Spleen (tissue), 11 donors: ENCODE data around the gene EEF1AKMT3. TPM values are rescaled to one million over a fixed set of nuclear protein-coding genes. Genes with fewer than 3 reads are reported as not detected.

Experiments
- DNase-seq: peaks from one replicate; pipeline ENCODE4 v3.0.0-alpha.2; 2020
- H3K27ac ChIP-seq, 8 donors: fragments of 200-600 bp; sonication (generic) in 7 of 8; 1 replicate in 4 of 8; 2 replicates in 4 of 8; pipeline versions ENCODE4 v1.5.0 to v1.8.0; 2016 to 2021; ENCODE audit warnings: inconsistent platforms in 4 of 8, mild to moderate bottlenecking in 4 of 8, moderate library complexity in 1 of 8
- H3K27me3 ChIP-seq, 7 donors: fragments of 200-600 bp; sonication (generic) in 6 of 7; replicated peaks in 1 of 7; 1 replicate in 4 of 7; 2 replicates in 3 of 7; pipeline versions ENCODE4 v1.5.0 to v1.8.0; 2016 to 2021; ENCODE audit warnings: inconsistent platforms in 3 of 7, mild to moderate bottlenecking in 1 of 7
- H3K36me3 ChIP-seq, 6 donors: fragments of 200-600 bp; sonication (generic) in 5 of 6; 1 replicate in 4 of 6; 2 replicates in 2 of 6; pipeline versions ENCODE4 v1.5.0 to v1.8.0; 2016 to 2021; ENCODE audit warnings: inconsistent platforms in 2 of 6
- H3K4me1 ChIP-seq, 6 donors: fragments of 200-600 bp; sonication (generic) in 5 of 6; 1 replicate in 3 of 6; 2 replicates in 3 of 6; pipeline versions ENCODE4 v1.5.0 to v1.8.0; 2016 to 2021; ENCODE audit warnings: inconsistent platforms in 3 of 6
- H3K4me3 ChIP-seq, 8 donors: fragments of 200-600 bp; sonication (generic) in 7 of 8; 1 replicate in 4 of 8; 2 replicates in 4 of 8; pipeline versions ENCODE4 v1.5.0 to v1.8.0; 2016 to 2021; ENCODE audit warnings: inconsistent platforms in 4 of 8, mild to moderate bottlenecking in 4 of 8, moderate library complexity in 2 of 8
- H3K9me3 ChIP-seq, 8 donors: fragments of 200-600 bp; sonication (generic) in 7 of 8; 1 replicate in 4 of 8; 2 replicates in 4 of 8; pipeline versions ENCODE4 v1.5.0 to v1.8.0; 2016 to 2021; ENCODE audit warnings: inconsistent platforms in 4 of 8
- POLR2A ChIP-seq, 3 donors: fragments of 450-650 bp; IDR thresholded peaks; one replicate each; pipeline ENCODE4 v1.5.1; 2017; ENCODE audit warnings: antibody characterized with exemption in 3 of 3, mild to moderate bottlenecking in 1 of 3
- POLR2AphosphoS5 ChIP-seq, 3 donors: sonication (generic); formaldehyde crosslinking; IDR thresholded peaks; one replicate each; pipeline ENCODE4 v1.5.1; 2017; ENCODE audit warnings: antibody characterized with exemption in 3 of 3
- WGBS, 5 donors: extraction: QIAGEN DNeasy Blood & Tissue Kit in 3 of 5; methylation state at CpG; one replicate each; pipeline versions ENCODE4 v1.1.5 to v1.1.7; 2013 to 2018; 5-methylcytosine and 5-hydroxymethylcytosine counted together
- intact Hi-C: fragments of 100-400 bp; cut with DNase I; formaldehyde crosslinking; loops from one replicate; pipeline ENCODE4 v1.15.0; 2023; ENCODE audit warnings: low total_unique reads
- polyA plus RNA-seq, 3 donors: library from polyadenylated mRNA; stranded (reverse); fragments of 200-250 nt; gene quantifications; one replicate each; pipeline ENCODE4 v1.2.1, GENCODE V29; 2013
- total RNA-seq, 7 donors: library from RNA; depleted of rRNA in 3 of 7; stranded (reverse); fragments of >200 nt in 3 of 7; fragmentation: NEBNext Ultra II Directional in 4 of 7; extraction: Animal tissue kit (Norgen Biotek cat#: 25700) in 4 of 7; gene quantifications; one replicate each; pipeline versions ENCODE4 v1.1.0 to v1.2.1, GENCODE V29; 2016 to 2021
- TF ChIP-seq, protein P1 (sequence below), 11 experiments: fragments of 200-600 bp in 7 of 11; fragments of 450-650 bp in 4 of 11; sonication (generic) in 4 of 11; IDR thresholded peaks in 8 of 11; conservative IDR thresholded peaks in 3 of 11; 1 replicate in 7 of 11; 2 replicates in 4 of 11; pipeline versions ENCODE4 v1.4.0 to v1.8.0; 2016 to 2021; ENCODE audit warnings: antibody characterized with exemption in 11 of 11, inconsistent platforms in 4 of 11, mild to moderate bottlenecking in 1 of 11
- donor health status: healthy with polysubstance abuse.
- donor health status: DM: no; HTN: no; CAD: no; lungs with moderate emphysema.
- donor health status: DM: no; HTN: no; CAD: no.
- donor health status: Bipolar disorder and iron deficiency.
- donor health status: healthy.
- donor health status: DM: no; HTN: no; CAD: no.
- donor health status: DM: yes; HTN: yes; CAD: no.

The EEF1AKMT3 gene
- total and polyA plus RNA-seq, 10 donors: 1.2 to 9.5 (median 4.4) TPM

- H3K36me3 ChIP-seq: peaks cover 0 to 96% (median 46%) of the 10 kb centered on the region in 6 donors
- no peaks in the 10 kb centered on the region for H3K27me3 ChIP-seq
- H3K27ac ChIP-seq: no peak overlapping the region
- H3K4me3 ChIP-seq: no peak overlapping the region
- no peaks in the 10 kb centered on the region for H3K9me3 ChIP-seq
- no peak for TF ChIP-seq POLR2A (IDR thresholded peaks at IDR 0.05)
- TF ChIP-seq POLR2AphosphoS5 (IDR thresholded peaks at IDR 0.05): peak in 1 of 3 donors; percentile 43
- TF ChIP-seq, protein P1, sequence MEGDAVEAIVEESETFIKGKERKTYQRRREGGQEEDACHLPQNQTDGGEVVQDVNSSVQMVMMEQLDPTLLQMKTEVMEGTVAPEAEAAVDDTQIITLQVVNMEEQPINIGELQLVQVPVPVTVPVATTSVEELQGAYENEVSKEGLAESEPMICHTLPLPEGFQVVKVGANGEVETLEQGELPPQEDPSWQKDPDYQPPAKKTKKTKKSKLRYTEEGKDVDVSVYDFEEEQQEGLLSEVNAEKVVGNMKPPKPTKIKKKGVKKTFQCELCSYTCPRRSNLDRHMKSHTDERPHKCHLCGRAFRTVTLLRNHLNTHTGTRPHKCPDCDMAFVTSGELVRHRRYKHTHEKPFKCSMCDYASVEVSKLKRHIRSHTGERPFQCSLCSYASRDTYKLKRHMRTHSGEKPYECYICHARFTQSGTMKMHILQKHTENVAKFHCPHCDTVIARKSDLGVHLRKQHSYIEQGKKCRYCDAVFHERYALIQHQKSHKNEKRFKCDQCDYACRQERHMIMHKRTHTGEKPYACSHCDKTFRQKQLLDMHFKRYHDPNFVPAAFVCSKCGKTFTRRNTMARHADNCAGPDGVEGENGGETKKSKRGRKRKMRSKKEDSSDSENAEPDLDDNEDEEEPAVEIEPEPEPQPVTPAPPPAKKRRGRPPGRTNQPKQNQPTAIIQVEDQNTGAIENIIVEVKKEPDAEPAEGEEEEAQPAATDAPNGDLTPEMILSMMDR (IDR thresholded peaks at IDR 0.05 in 8 of 11, conservative IDR thresholded peaks at IDR 0.05 in 3 of 11): no peak
- WGBS, 5 donors: 95 to 96% (median 96%) methylated on average over 7 to 9 of the region's 9 CpGs
- intact Hi-C loops: loop anchor here (10.0 kb wide), 1 partner anchor 98 kb away; no protein-coding TSS in a partner anchor
- H3K4me1 ChIP-seq: no peaks in the 10 kb centered on the region
- DNase-seq: no peak
These were observed 34.9 kb downstream of the EEF1AKMT3 start for GRCh38 chr12:57807285-57807684.

- no peak overlapping the region for H3K4me3 ChIP-seq
- H3K27ac ChIP-seq: no peak overlapping the region
- no peaks in the 10 kb centered on the region for H3K4me1 ChIP-seq
- H3K27me3 ChIP-seq: no peaks in the 10 kb centered on the region
- intact Hi-C loops: loop anchor here (10.0 kb wide), 1 partner anchor 96 kb away; no protein-coding TSS in a partner anchor
- no peaks in the 10 kb centered on the region for H3K9me3 ChIP-seq
- WGBS, 5 donors: 90 to 98% (median 94%) methylated on average over 5 of the region's 5 CpGs
- no peak for DNase-seq
- TF ChIP-seq POLR2AphosphoS5 (IDR thresholded peaks at IDR 0.05) (no peak), POLR2A (IDR thresholded peaks at IDR 0.05) (no peak)
- TF ChIP-seq, protein P1 (IDR thresholded peaks at IDR 0.05 in 8 of 11, conservative IDR thresholded peaks at IDR 0.05 in 3 of 11): no peak
- H3K36me3 ChIP-seq: peaks cover 0 to 91% (median 40%) of the 10 kb centered on the region in 6 donors
These were observed 35.9 kb downstream of the EEF1AKMT3 start for GRCh38 chr12:57808351-57808750.

GRCh38 chr12:57809425-57809824, 37.0 kb downstream of the EEF1AKMT3 start:
- intact Hi-C loops: loop anchor here (10.0 kb wide), 1 partner anchor 95 kb away; no protein-coding TSS in a partner anchor
- Histone ChIP-seq H3K9me3 (no peaks in the 10 kb centered on the region), H3K27ac (no peak overlapping the region), H3K4me3 (no peak overlapping the region), H3K36me3 (peaks cover 0 to 83% (median 40%) of the 10 kb centered on the region in 6 donors), H3K27me3 (no peaks in the 10 kb centered on the region), H3K4me1 (peaks cover 0 to 8% (median 0%) of the 10 kb centered on the region in 6 donors)
- TF ChIP-seq POLR2A (IDR thresholded peaks at IDR 0.05): no peak
- no peak for TF ChIP-seq POLR2AphosphoS5 (IDR thresholded peaks at IDR 0.05)
- TF ChIP-seq, protein P1 (IDR thresholded peaks at IDR 0.05 in 8 of 11, conservative IDR thresholded peaks at IDR 0.05 in 3 of 11): no peak
- 77 to 94% (median 92%) methylated on average over 3 of the region's 3 CpGs for WGBS, 5 donors
- DNase-seq: no peak

DNA sequence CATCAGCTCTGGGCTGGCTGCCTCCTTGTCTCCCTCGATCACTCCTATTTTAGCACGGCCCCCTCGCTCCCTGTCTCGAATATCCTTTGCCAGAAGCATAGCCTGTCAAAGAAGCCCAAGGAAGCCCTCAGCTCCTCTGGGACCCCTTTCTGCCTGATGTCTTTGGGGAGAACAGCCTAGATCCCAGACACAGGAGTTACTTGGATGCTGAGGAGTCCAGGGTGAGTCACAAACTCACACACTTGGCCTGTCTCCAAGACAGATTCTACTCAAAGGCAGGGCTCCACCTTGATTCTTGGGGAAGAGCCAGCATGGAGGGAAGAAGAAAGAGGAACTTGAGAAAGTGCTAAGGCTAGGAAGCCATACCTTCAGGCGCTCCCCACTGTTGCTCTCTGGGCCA, 38.0 kb downstream of the EEF1AKMT3 start:
- 85 to 97% (median 93%) methylated on average over 5 of the region's 5 CpGs for WGBS, 5 donors
- intact Hi-C loops: no loop called here
- Histone ChIP-seq H3K27me3 (no peaks in the 10 kb centered on the region), H3K4me1 (peaks cover 0 to 16% (median 2%) of the 10 kb centered on the region in 6 donors), H3K27ac (no peak overlapping the region), H3K36me3 (peaks cover 0 to 74% (median 40%) of the 10 kb centered on the region in 6 donors), H3K4me3 (no peak overlapping the region), H3K9me3 (no peaks in the 10 kb centered on the region)
- TF ChIP-seq POLR2AphosphoS5 (IDR thresholded peaks at IDR 0.05): no peak
- no peak for TF ChIP-seq POLR2A (IDR thresholded peaks at IDR 0.05)
- TF ChIP-seq, protein P1 (IDR thresholded peaks at IDR 0.05 in 8 of 11, conservative IDR thresholded peaks at IDR 0.05 in 3 of 11): no peak
- DNase-seq: peak; percentile 25
